IMR-90 (cell line): ENCODE data around the gene RASIP1. TPM values are rescaled to one million over a fixed set of nuclear protein-coding genes. Genes with fewer than 3 reads are reported as not detected.

Experiments used
- ATAC-seq: fragments of 200-7000 bp; cut with Tn5 transposase; 2 replicates; pipeline ENCODE4 v1.9.1; 2020; ENCODE audit warnings: low read depth, mild to moderate bottlenecking, moderate library complexity
- BruUV-seq: library from RNA; stranded (reverse); fragments of 400-500 nt; replicated peaks from 2 replicates; lab custom pipeline; 2021; lab: Mats Ljungman, UMichigan
- CTCF ChIA-PET: fragments of 300-600 bp; formaldehyde crosslinking; extraction: SDS; loops from one replicate; lab custom pipeline; 2021; ENCODE audit warnings: antibody characterized with exemption; lab: Yijun Ruan, JAX
- POLR2A ChIA-PET: fragments of 300-600 bp; sonication (Branson Sonifier 250); formaldehyde crosslinking; loops from one replicate; lab custom pipeline; 2022; ENCODE audit warnings: antibody characterized with exemption; ENCODE audit not compliant: unreplicated experiment; lab: Charles Lee
- DNase-seq: peaks from one replicate; pipeline ENCODE4 v3.0.0; 2013
- H2AFZ ChIP-seq: replicated peaks from 2 replicates; pipeline ENCODE3; 2013; ENCODE audit warnings: low read length, mild to moderate bottlenecking; ENCODE audit not compliant: poor library complexity
- H2AK5ac ChIP-seq: 2 replicates; pipeline ENCODE4 v1.6.1; 2013; ENCODE audit warnings: low read depth, low read length, inconsistent platforms
- H2AK9ac ChIP-seq: replicated peaks from 2 replicates; pipeline ENCODE3; 2013; ENCODE audit warnings: mild to moderate bottlenecking, low read depth, low read length, moderate library complexity; ENCODE audit not compliant: poor library complexity
- H2BK120ac ChIP-seq: 2 replicates; pipeline ENCODE4 v1.6.1; 2013; ENCODE audit warnings: low read depth, low read length, inconsistent platforms
- H2BK15ac ChIP-seq: 3 replicates; pipeline ENCODE4 v1.6.1; 2013; ENCODE audit warnings: low read depth, low read length, inconsistent platforms
- H2BK20ac ChIP-seq: 2 replicates; pipeline ENCODE4 v1.6.1; 2013; ENCODE audit warnings: low read depth, mild to moderate bottlenecking, inconsistent platforms, low read length, moderate library complexity
- H2BK5ac ChIP-seq: 2 replicates; pipeline ENCODE4 v1.6.1; 2013; ENCODE audit warnings: mild to moderate bottlenecking, low read depth, low read length, inconsistent platforms; ENCODE audit not compliant: poor library complexity, severe bottlenecking
- H3K14ac ChIP-seq: replicated peaks from 2 replicates; pipeline ENCODE4 v1.6.1; 2013; ENCODE audit warnings: low read depth, low read length, inconsistent platforms
- H3K18ac ChIP-seq: 2 replicates; pipeline ENCODE4 v1.6.1; 2013; ENCODE audit warnings: low read depth, low read length, control low read depth
- H3K23ac ChIP-seq: 2 replicates; pipeline ENCODE4 v1.6.1; 2013; ENCODE audit warnings: low read depth, low read length, inconsistent platforms
- H3K27ac ChIP-seq: 2 replicates; pipeline ENCODE4 v1.5.1; 2013; ENCODE audit warnings: mild to moderate bottlenecking, control low read depth, low read length; ENCODE audit not compliant: insufficient read depth
- H3K27me3 ChIP-seq: 2 replicates; pipeline ENCODE4 v1.6.1; 2013; ENCODE audit warnings: low read length; ENCODE audit not compliant: control insufficient read depth, insufficient read depth
- H3K36me3 ChIP-seq: 2 replicates; pipeline ENCODE4 v1.6.1; 2013; ENCODE audit warnings: low read length, mixed read lengths; ENCODE audit not compliant: control insufficient read depth, insufficient read depth
- H3K4ac ChIP-seq: 2 replicates; pipeline ENCODE4 v1.6.1; 2013; ENCODE audit warnings: low read depth, low read length, inconsistent platforms
- H3K4me1 ChIP-seq: 2 replicates; pipeline ENCODE4 v1.6.1; 2013; ENCODE audit warnings: low read length, mixed read lengths; ENCODE audit not compliant: control insufficient read depth, insufficient read depth
- H3K4me2 ChIP-seq: 2 replicates; pipeline ENCODE4 v1.6.1; 2013; ENCODE audit warnings: low read depth, mild to moderate bottlenecking, control low read depth, low read length, moderate library complexity
- H3K4me3 ChIP-seq: 2 replicates; pipeline ENCODE4 v1.5.1; 2013; ENCODE audit warnings: low read depth, mild to moderate bottlenecking, control low read depth, low read length, moderate library complexity; ENCODE audit not compliant: insufficient read depth
- H3K56ac ChIP-seq: 2 replicates; pipeline ENCODE4 v1.6.1; 2013; ENCODE audit warnings: low read length, inconsistent platforms; ENCODE audit not compliant: insufficient read depth; ENCODE audit errors: extremely low read depth
- H3K79me1 ChIP-seq, 2 experiments: 2 replicates each; pipeline ENCODE4 v1.6.1; 2013; ENCODE audit warnings: low read length in 2 of 2, inconsistent platforms in 1 of 2, low read depth in 1 of 2
- H3K9ac ChIP-seq: 2 replicates; pipeline ENCODE4 v1.6.1; 2013; ENCODE audit warnings: low read depth, low read length, control low read depth
- H3K9me1 ChIP-seq: 2 replicates; pipeline ENCODE4 v1.6.1; 2013; ENCODE audit warnings: low read length, inconsistent platforms; ENCODE audit not compliant: insufficient read depth
- H3K9me3 ChIP-seq: 2 replicates; pipeline ENCODE4 v1.6.1; 2013; ENCODE audit warnings: low read length; ENCODE audit not compliant: control insufficient read depth, insufficient read depth
- H4K20me1 ChIP-seq: 2 replicates; pipeline ENCODE4 v1.6.1; 2013; ENCODE audit warnings: low read length, inconsistent platforms; ENCODE audit not compliant: insufficient read depth
- H4K5ac ChIP-seq: 2 replicates; pipeline ENCODE4 v1.6.1; 2013; ENCODE audit warnings: mild to moderate bottlenecking, low read depth, low read length, control low read depth
- H4K8ac ChIP-seq, 2 experiments: 2 replicates each; pipeline ENCODE4 v1.6.1; 2013; ENCODE audit warnings: low read depth in 2 of 2, low read length in 2 of 2, control low read depth in 1 of 2, inconsistent platforms in 1 of 2
- H4K91ac ChIP-seq: 2 replicates; pipeline ENCODE4 v1.6.1; 2013; ENCODE audit warnings: low read depth, low read length, inconsistent platforms; ENCODE audit not compliant: insufficient read depth
- BHLHE40 ChIP-seq: fragments of 150-350 bp; IDR thresholded peaks from 2 replicates; pipeline ENCODE4 v1.6.1; 2016; ENCODE audit warnings: mild to moderate bottlenecking, low read depth, low read length
- CEBPB ChIP-seq: IDR thresholded peaks from 2 replicates; pipeline ENCODE4 v1.6.1; 2012; ENCODE audit warnings: low read depth, low read length, improper control_type of control experiment
- CHD1 ChIP-seq: IDR thresholded peaks from 2 replicates; pipeline ENCODE4 v1.6.1; 2012; ENCODE audit warnings: low read depth, low read length, improper control_type of control experiment
- CTCF ChIP-seq: conservative IDR thresholded peaks from 2 replicates; pipeline ENCODE4 v1.5.1; 2012; ENCODE audit warnings: mild to moderate bottlenecking, low read depth, low read length, improper control_type of control experiment
- ELK1 ChIP-seq: fragments of 150-350 bp; IDR thresholded peaks from 2 replicates; pipeline ENCODE4 v1.6.1; 2016; ENCODE audit warnings: low read depth, mild to moderate bottlenecking, low read length, moderate library complexity, borderline replicate concordance
- FOS ChIP-seq: fragments of 150-350 bp; IDR thresholded peaks from 2 replicates; pipeline ENCODE4 v1.6.1; 2016; ENCODE audit warnings: low read depth, low read length
- MAFK ChIP-seq: IDR thresholded peaks from 2 replicates; pipeline ENCODE4 v1.6.1; 2012; ENCODE audit warnings: low read depth, low read length, improper control_type of control experiment
- MAZ ChIP-seq: IDR thresholded peaks from 2 replicates; pipeline ENCODE4 v1.6.1; 2012; ENCODE audit warnings: low read depth, mild to moderate bottlenecking, low read length, improper control_type of control experiment, moderate library complexity, borderline replicate concordance
- MXI1 ChIP-seq: IDR thresholded peaks from 2 replicates; pipeline ENCODE4 v1.6.1; 2012; ENCODE audit warnings: low read depth, mild to moderate bottlenecking, low read length, moderate library complexity, borderline replicate concordance
- NFE2L2 ChIP-seq: fragments of 150-350 bp; IDR thresholded peaks from 2 replicates; pipeline ENCODE4 v1.6.1; 2016; ENCODE audit warnings: low read depth, mild to moderate bottlenecking, low read length
- POLR2A ChIP-seq: IDR thresholded peaks from 2 replicates; pipeline ENCODE4 v1.6.1; 2012; ENCODE audit warnings: mild to moderate bottlenecking, low read depth, low read length
- RAD21 ChIP-seq: IDR thresholded peaks from 2 replicates; pipeline ENCODE4 v1.6.1; 2012; ENCODE audit warnings: low read length, improper control_type of control experiment
- RCOR1 ChIP-seq: IDR thresholded peaks from 2 replicates; pipeline ENCODE4 v1.6.1; 2012; ENCODE audit warnings: mild to moderate bottlenecking, low read length, improper control_type of control experiment; ENCODE audit not compliant: insufficient replicate concordance
- RFX5 ChIP-seq: IDR thresholded peaks from 2 replicates; pipeline ENCODE4 v1.8.0; 2012; ENCODE audit warnings: low read depth, mild to moderate bottlenecking, low read length, moderate library complexity
- SMC3 ChIP-seq: fragments of 150-350 bp; IDR thresholded peaks from 2 replicates; pipeline ENCODE4 v1.6.1; 2016; ENCODE audit warnings: low read depth, mild to moderate bottlenecking, antibody characterized with exemption, low read length, moderate library complexity
- USF2 ChIP-seq: fragments of 150-350 bp; IDR thresholded peaks from 2 replicates; pipeline ENCODE4 v1.6.1; 2017; ENCODE audit warnings: mild to moderate bottlenecking, antibody characterized with exemption, low read length, low read depth
- WGBS, 2 experiments: methylation state at CpG; one replicate each; pipeline versions ENCODE4 v1.1.5 to v1.1.7; 2013; ENCODE audit warnings: missing lambda C conversion rate in 2 of 2; ENCODE audit not compliant: insufficient read length in 1 of 2; ENCODE audit errors: extremely low coverage in 2 of 2; 5-methylcytosine and 5-hydroxymethylcytosine counted together
- dilution Hi-C: fragments of 300-500 bp; cut with HindIII; formaldehyde crosslinking; loops from one replicate; pipeline ENCODE4 v1.14.3; 2018; ENCODE audit warnings: low sequenced_read_pairs; ENCODE audit not compliant: unreplicated experiment
- in situ Hi-C: fragments of 300-500 bp; cut with MboI; formaldehyde crosslinking; loops from 3 replicates; pipeline ENCODE4 v1.14.3; 2019; ENCODE audit warnings: low sequenced_read_pairs, inconsistent platforms, mixed read lengths
- intact Hi-C: fragments of 100-400 bp; cut with micrococcal nuclease; formaldehyde crosslinking; loops from 2 replicates; pipeline ENCODE4 v1.10.0; 2022
- polyA plus RNA-seq, 3 experiments: library from polyadenylated mRNA; depleted of rRNA; stranded (reverse); fragments of >200 nt; gene quantifications; 2 replicates each; pipeline ENCODE4 v1.2.3, GENCODE V29; 2012; ENCODE audit warnings: low replicate concordance in 1 of 3
- total RNA-seq: library from RNA; depleted of rRNA; stranded (reverse); fragments of >200 nt; gene quantifications from 2 replicates; pipeline ENCODE4 v1.2.3, GENCODE V29; 2012

Gene RASIP1
- total and polyA plus RNA-seq, 2 of the 4 experiments (the other 2 are of a cell fraction), result 0.18 to 0.51 TPM

GRCh38 chr19:48777139-48777538, 36.7 kb upstream of the RASIP1 start:
- in situ Hi-C loops, result no loop called here
- BruUV-seq, result no TSS peak
- H4K91ac ChIP-seq, result no peak overlapping the region
- H2AK9ac ChIP-seq, result no peak overlapping the region
- dilution Hi-C loops, result no loop called here
- H3K27me3 ChIP-seq, result no peaks in the 10 kb centered on the region
- peaks cover 5% of the 10 kb centered on the region for H3K4me1 ChIP-seq
- CTCF ChIA-PET, result no interaction called here
- H2BK5ac ChIP-seq, result no peak overlapping the region
- H3K56ac ChIP-seq, result no peak overlapping the region
- H3K9ac ChIP-seq, result no peak overlapping the region
- H3K27ac ChIP-seq, result no peak overlapping the region
- no peak overlapping the region for H4K5ac ChIP-seq
- no peaks in the 10 kb centered on the region for H3K9me3 ChIP-seq
- DNase-seq (no peak), ATAC-seq (no peak)
- no peaks in the 10 kb centered on the region for H4K20me1 ChIP-seq
- H3K36me3 ChIP-seq, result no peaks in the 10 kb centered on the region
- no peaks in the 10 kb centered on the region for H3K9me1 ChIP-seq
- H4K8ac ChIP-seq, result no peak overlapping the region
- no peak overlapping the region for H3K14ac ChIP-seq
- intact Hi-C loops, result no loop called here
- H3K23ac ChIP-seq, result no peak overlapping the region
- no peak overlapping the region for H3K18ac ChIP-seq
- no peak overlapping the region for H3K4me3 ChIP-seq
- no peak overlapping the region for H3K4ac ChIP-seq
- no peak for TF ChIP-seq RCOR1
- TF ChIP-seq CHD1, result no peak
- no peak for TF ChIP-seq CTCF
- no peak for TF ChIP-seq ELK1
- TF ChIP-seq CEBPB, result no peak
- no peak for TF ChIP-seq MAZ
- TF ChIP-seq RAD21, result no peak
- no peak for TF ChIP-seq RFX5
- TF ChIP-seq MAFK, result no peak
- no peak for TF ChIP-seq FOS
- TF ChIP-seq SMC3, result no peak
- no peak for TF ChIP-seq MXI1
- TF ChIP-seq USF2, result no peak
- no peak for TF ChIP-seq NFE2L2
- no peak for TF ChIP-seq POLR2A
- TF ChIP-seq BHLHE40, result no peak
- H3K4me2 ChIP-seq, result no peak overlapping the region
- POLR2A ChIA-PET, result no interaction called here
- no peak overlapping the region for H2AK5ac ChIP-seq
- no peak overlapping the region for H2BK120ac ChIP-seq
- no CpG with 5 or more reads among the region's 5 CpGs for whole genome bisulfite sequencing, 2 experiments
- H2AFZ ChIP-seq, result no peak overlapping the region
- H2BK15ac ChIP-seq, result no peak overlapping the region
- H3K79me1 ChIP-seq, result no peaks in the 10 kb centered on the region
- no peak overlapping the region for H2BK20ac ChIP-seq
